HG03175 (cell line): ENCODE results near the gene SLC26A8.
"Not testable (repeated sequence)": the region's sequence is repeated elsewhere in the genome, so short reads cannot be mapped to it uniquely, and the experiment has no call there.

Experiments
- ATAC-seq: cut with Tn5 transposase; IDR thresholded peaks from one replicate; pipeline ENCODE4 v1.9.1; 2021; ENCODE audit warnings: mild to moderate bottlenecking, moderate library complexity; ENCODE audit not compliant: unreplicated experiment

Gene SLC26A8

GRCh38 chr6:36050947-36051710 is 26.7 kb upstream of the SLC26A8 start:
- no peak for ATAC-seq

- ATAC-seq: no peak
Observed at GRCh38 chr6:36050305-36050704, 25.9 kb upstream of the SLC26A8 start.

- ATAC-seq: no peak
Observed at GRCh38 chr6:36049582-36049981, 25.1 kb upstream of the SLC26A8 start.

- ATAC-seq: no peak
Observed at GRCh38 chr6:36042618-36043260, 18.3 kb upstream of the SLC26A8 start.

- ATAC-seq: no peak
Observed at GRCh38 chr6:36040958-36041357, 16.5 kb upstream of the SLC26A8 start.

GRCh38 chr6:36039112-36039511 is 14.7 kb upstream of the SLC26A8 start:
- ATAC-seq: no peak

- no peak for ATAC-seq
Observed at GRCh38 chr6:36038120-36038876, 13.9 kb upstream of the SLC26A8 start.

GRCh38 chr6:36035225-36035624 is 10.8 kb upstream of the SLC26A8 start:
- ATAC-seq: no peak

- no peak for ATAC-seq
Observed at GRCh38 chr6:36034441-36034840, 10.0 kb upstream of the SLC26A8 start.

- no peak for ATAC-seq
Observed at GRCh38 chr6:36033935-36034334, 9.5 kb upstream of the SLC26A8 start.

GRCh38 chr6:36033144-36033543 is 8.7 kb upstream of the SLC26A8 start:
- ATAC-seq: not testable (repeated sequence)

- ATAC-seq: no peak
Observed at GRCh38 chr6:36032261-36032660, 7.8 kb upstream of the SLC26A8 start.

- ATAC-seq: no peak
Observed at GRCh38 chr6:36029464-36029863, 5.0 kb upstream of the SLC26A8 start.

- ATAC-seq: no peak
Observed at GRCh38 chr6:36028877-36029324, 4.5 kb upstream of the SLC26A8 start.

GRCh38 chr6:36028088-36028876 is 3.8 kb upstream of the SLC26A8 start:
- peak; percentile 26 for ATAC-seq

GRCh38 chr6:36027501-36028087 is 3.2 kb upstream of the SLC26A8 start, which contains the start of gene MAPK14:
Gene MAPK14 (plus strand): TSS chr6:36027808. CDS start chr6:36028158, 350 bp downstream.
- ATAC-seq: peak; percentile 88

GRCh38 chr6:36025932-36026327 is 1.5 kb upstream of the SLC26A8 start:
- no peak for ATAC-seq

- ATAC-seq: no peak
Observed at GRCh38 chr6:36025260-36025931, 955 bp upstream of the SLC26A8 start.

- no peak for ATAC-seq
Observed at GRCh38 chr6:36020154-36020553, 4.3 kb downstream of the SLC26A8 start.

GRCh38 chr6:36019167-36019566 is 5.3 kb downstream of the SLC26A8 start:
- no peak for ATAC-seq
